WERI-Rb-1 (cell line): ENCODE results near the gene AGPAT3.

Source experiments
- DNase-seq: peaks from one replicate; pipeline ENCODE4 v3.0.0-alpha.2; 2020
- H3K27ac ChIP-seq: fragments of 250-450 bp; sonication (Bioruptor Pico); 2 replicates; pipeline ENCODE4 v1.5.1; 2020; ENCODE audit warnings: mild to moderate bottlenecking, moderate library complexity
- H3K27me3 ChIP-seq: fragments of 250-450 bp; sonication (Bioruptor Pico); 2 replicates; pipeline ENCODE4 v1.5.1; 2021; ENCODE audit warnings: mild to moderate bottlenecking, low read depth, moderate library complexity; ENCODE audit not compliant: insufficient read depth, severe bottlenecking
- H3K36me3 ChIP-seq: fragments of 250-450 bp; sonication (Bioruptor Pico); 2 replicates; pipeline ENCODE4 v1.5.1; 2020; ENCODE audit warnings: mild to moderate bottlenecking, moderate library complexity
- H3K4me3 ChIP-seq: 2 replicates; pipeline ENCODE4 v1.5.1; 2011; ENCODE audit warnings: low read depth, mild to moderate bottlenecking, control low read depth, low read length
- H3K9me3 ChIP-seq: fragments of 250-450 bp; sonication (Bioruptor Pico); 2 replicates; pipeline ENCODE4 v1.5.1; 2021; ENCODE audit warnings: mild to moderate bottlenecking, moderate library complexity; ENCODE audit not compliant: severe bottlenecking
- CTCF ChIP-seq: IDR thresholded peaks from 2 replicates; pipeline ENCODE4 v1.5.1; 2011; ENCODE audit warnings: low read depth, mild to moderate bottlenecking, control low read depth, inconsistent platforms, low read length

Gene AGPAT3

GRCh38 chr21:43886565-43886964 is 21.5 kb downstream of the AGPAT3 start:
- TF ChIP-seq CTCF, result no peak
- peaks cover 17% of the 10 kb centered on the region for H3K36me3 ChIP-seq
- H3K4me3 ChIP-seq, result no peak overlapping the region
- DNase-seq, result no peak
- no peak overlapping the region for H3K27ac ChIP-seq
- no peaks in the 10 kb centered on the region for H3K27me3 ChIP-seq
- H3K9me3 ChIP-seq, result no peaks in the 10 kb centered on the region

- DNase-seq, result no peak
- Histone ChIP-seq H3K36me3 (peaks cover 20% of the 10 kb centered on the region), H3K4me3 (no peak overlapping the region), H3K27me3 (no peaks in the 10 kb centered on the region), H3K27ac (no peak overlapping the region), H3K9me3 (peaks cover 3% of the 10 kb centered on the region)
- TF ChIP-seq CTCF, result no peak
These were observed 24.0 kb downstream of the AGPAT3 start for GRCh38 chr21:43889069-43889468.

- Histone ChIP-seq H3K27ac (no peak overlapping the region), H3K27me3 (no peaks in the 10 kb centered on the region), H3K4me3 (no peak overlapping the region), H3K36me3 (peaks cover 20% of the 10 kb centered on the region), H3K9me3 (peaks cover 3% of the 10 kb centered on the region)
- no peak for DNase-seq
- no peak for TF ChIP-seq CTCF
These were observed 25.0 kb downstream of the AGPAT3 start for GRCh38 chr21:43890042-43890441.

- Histone ChIP-seq H3K27me3 (no peaks in the 10 kb centered on the region), H3K9me3 (peaks cover 3% of the 10 kb centered on the region), H3K4me3 (no peak overlapping the region), H3K36me3 (peaks cover 17% of the 10 kb centered on the region), H3K27ac (no peak overlapping the region)
- DNase-seq, result no peak
- no peak for TF ChIP-seq CTCF
These were observed 27.3 kb downstream of the AGPAT3 start for GRCh38 chr21:43892334-43892733.

- H3K27me3 ChIP-seq, result no peaks in the 10 kb centered on the region
- peaks cover 17% of the 10 kb centered on the region for H3K36me3 ChIP-seq
- H3K27ac ChIP-seq, result no peak overlapping the region
- no peak overlapping the region for H3K4me3 ChIP-seq
- peaks cover 5% of the 10 kb centered on the region for H3K9me3 ChIP-seq
- DNase-seq, result no peak
- no peak for TF ChIP-seq CTCF
These were observed 28.0 kb downstream of the AGPAT3 start for GRCh38 chr21:43892984-43893535.

- H3K27ac ChIP-seq, result no peak overlapping the region
- H3K9me3 ChIP-seq, result peaks cover 5% of the 10 kb centered on the region
- no peak overlapping the region for H3K4me3 ChIP-seq
- DNase-seq, result no peak
- H3K36me3 ChIP-seq, result peaks cover 18% of the 10 kb centered on the region
- no peak for TF ChIP-seq CTCF
- no peaks in the 10 kb centered on the region for H3K27me3 ChIP-seq
These were observed 28.6 kb downstream of the AGPAT3 start for GRCh38 chr21:43893536-43894205.
